Measurements from ENCODE around the gene ADAMTS8.

- TF ChIP-seq ZNF395 (CRISPR knock-in tag; IDR thresholded peaks at IDR 0.05) (no peak), TCF7L2 (IDR thresholded peaks at IDR 0.05; ENCODE audit: low read depth, low read length) (no peak), SNAPC5 (CRISPR knock-in tag; IDR thresholded peaks at IDR 0.05) (no peak), POLR2A (conservative IDR thresholded peaks at IDR 0.05) (no peak), SMAD4 (CRISPR knock-in tag; conservative IDR thresholded peaks at IDR 0.05) (no peak), ATF6 (CRISPR knock-in tag; IDR thresholded peaks at IDR 0.05) (no peak), YY1 (IDR thresholded peaks at IDR 0.05; ENCODE audit: borderline replicate concordance in 1 of 3, control insufficient read depth in 1 of 3, extremely low read depth in 1 of 3, insufficient read depth in 3 of 3, insufficient read length in 1 of 3, insufficient replicate concordance in 2 of 3, low read depth in 1 of 3, low read length in 2 of 3) (no peak), BRF1 (IDR thresholded peaks at IDR 0.05; ENCODE audit: borderline replicate concordance, extremely low read depth, insufficient read length) (no peak), MAZ (CRISPR knock-in tag; conservative IDR thresholded peaks at IDR 0.05 in 1 of 2, IDR thresholded peaks at IDR 0.05 in 1 of 2) (no peak), HOMEZ (CRISPR knock-in tag; IDR thresholded peaks at IDR 0.05) (no peak), THRA (IDR thresholded peaks at IDR 0.05) (no peak)
Observed at GRCh38 chr11:130474637-130475400, 46.4 kb upstream of the ADAMTS8 start.
